Loucy (cell line): ENCODE measurements around the gene SLC9A9.

Experiments used
- H2AFZ ChIP-seq: fragments of 200-600 bp; sonication (generic); 2 replicates; pipeline ENCODE4 v1.6.0; 2016; ENCODE audit warnings: antibody characterized with exemption, mild to moderate bottlenecking, low read length, moderate library complexity
- H3F3A ChIP-seq: fragments of 200-600 bp; 2 replicates; pipeline ENCODE4 v1.6.0; 2016; ENCODE audit warnings: antibody characterized with exemption, low read depth, mild to moderate bottlenecking
- H3K27me3 ChIP-seq: fragments of 200-600 bp; sonication (generic); 2 replicates; pipeline ENCODE4 v1.6.1; 2014; ENCODE audit warnings: low read length, mild to moderate bottlenecking; ENCODE audit not compliant: insufficient read depth, poor library complexity, severe bottlenecking
- H3K36me3 ChIP-seq: fragments of 200-600 bp; sonication (generic); 2 replicates; pipeline ENCODE4 v1.6.1; 2016; ENCODE audit warnings: low read length; ENCODE audit not compliant: insufficient read depth
- H3K4me1 ChIP-seq: fragments of 200-600 bp; sonication (generic); 2 replicates; pipeline ENCODE4 v1.5.1; 2014; ENCODE audit warnings: low read length, mild to moderate bottlenecking; ENCODE audit not compliant: insufficient read depth, poor library complexity, severe bottlenecking
- H3K4me2 ChIP-seq: fragments of 200-600 bp; sonication (generic); 2 replicates; pipeline ENCODE4 v1.6.0; 2014; ENCODE audit warnings: antibody characterized with exemption, low read length, low read depth, mild to moderate bottlenecking; ENCODE audit not compliant: poor library complexity, severe bottlenecking
- H3K4me3 ChIP-seq: fragments of 200-600 bp; sonication (generic); 2 replicates; pipeline ENCODE4 v1.5.1; 2014; ENCODE audit warnings: low read length, mild to moderate bottlenecking, mixed read lengths; ENCODE audit not compliant: poor library complexity, severe bottlenecking
- H3K79me2 ChIP-seq: fragments of 200-600 bp; sonication (generic); 2 replicates; pipeline ENCODE4 v1.6.1; 2014; ENCODE audit warnings: low read length; ENCODE audit not compliant: insufficient read depth
- H3K9ac ChIP-seq: fragments of 200-600 bp; sonication (generic); 2 replicates; pipeline ENCODE4 v1.6.0; 2014; ENCODE audit warnings: mild to moderate bottlenecking, low read depth, low read length, moderate library complexity; ENCODE audit not compliant: poor library complexity, severe bottlenecking
- H3K9me2 ChIP-seq: fragments of 200-600 bp; sonication (generic); replicated peaks from 2 replicates; pipeline ENCODE4 v1.6.1; 2016; ENCODE audit warnings: low read depth, low read length, mixed read lengths
- H3K9me3 ChIP-seq: fragments of 200-600 bp; sonication (generic); 2 replicates; pipeline ENCODE4 v1.6.1; 2014; ENCODE audit warnings: mild to moderate bottlenecking, antibody characterized with exemption, low read length, low read depth; ENCODE audit not compliant: insufficient read depth
- H4K20me1 ChIP-seq: fragments of 200-600 bp; sonication (generic); 2 replicates; pipeline ENCODE4 v1.6.0; 2014; ENCODE audit warnings: antibody characterized with exemption, low read length, mild to moderate bottlenecking; ENCODE audit not compliant: insufficient read depth, poor library complexity, severe bottlenecking
- CTCF ChIP-seq: fragments of 200-600 bp; sonication (generic); conservative IDR thresholded peaks from 2 replicates; pipeline ENCODE4 v1.5.1; 2014; ENCODE audit warnings: mild to moderate bottlenecking, antibody characterized with exemption, low read length
- EZH2phosphoT487 ChIP-seq: fragments of 200-600 bp; IDR thresholded peaks from 2 replicates; pipeline ENCODE4 v1.6.1; 2018; ENCODE audit warnings: antibody characterized with exemption, mild to moderate bottlenecking, moderate library complexity, borderline replicate concordance

The SLC9A9 gene

GRCh38 chr3:143343944-143344343, 504.3 kb downstream of the SLC9A9 start:
- Histone ChIP-seq H3K9ac (no peak overlapping the region), H3K9me3 (no peaks in the 10 kb centered on the region), H3K4me2 (no peak overlapping the region), H3F3A (no peaks in the 10 kb centered on the region), H3K9me2 (no peaks in the 10 kb centered on the region), H3K27me3 (no peaks in the 10 kb centered on the region), H3K4me1 (peaks cover 18% of the 10 kb centered on the region), H3K4me3 (no peak overlapping the region), H4K20me1 (no peaks in the 10 kb centered on the region), H3K36me3 (no peaks in the 10 kb centered on the region), H3K79me2 (no peaks in the 10 kb centered on the region), H2AFZ (no peak overlapping the region)
- TF ChIP-seq EZH2phosphoT487 (no peak), CTCF (no peak)

GRCh38 chr3:143343031-143343430, 505.2 kb downstream of the SLC9A9 start:
- Histone ChIP-seq H4K20me1 (no peaks in the 10 kb centered on the region), H3K9me2 (no peaks in the 10 kb centered on the region), H3K4me1 (peaks cover 10% of the 10 kb centered on the region), H3K36me3 (no peaks in the 10 kb centered on the region), H3K9ac (no peak overlapping the region), H3K79me2 (no peaks in the 10 kb centered on the region), H3K27me3 (no peaks in the 10 kb centered on the region), H3K9me3 (no peaks in the 10 kb centered on the region), H3F3A (no peaks in the 10 kb centered on the region), H3K4me2 (no peak overlapping the region), H3K4me3 (no peak overlapping the region), H2AFZ (no peak overlapping the region)
- no peak for TF ChIP-seq CTCF
- TF ChIP-seq EZH2phosphoT487 = no peak

GRCh38 chr3:143339451-143339850, 508.8 kb downstream of the SLC9A9 start:
- Histone ChIP-seq H3K9me3 (no peaks in the 10 kb centered on the region), H3K4me1 (peaks cover 5% of the 10 kb centered on the region), H3K27me3 (no peaks in the 10 kb centered on the region), H4K20me1 (no peaks in the 10 kb centered on the region), H3K4me2 (no peak overlapping the region), H3K9me2 (no peaks in the 10 kb centered on the region), H3F3A (no peaks in the 10 kb centered on the region), H3K36me3 (no peaks in the 10 kb centered on the region), H3K9ac (no peak overlapping the region), H2AFZ (no peak overlapping the region), H3K79me2 (no peaks in the 10 kb centered on the region), H3K4me3 (no peak overlapping the region)
- TF ChIP-seq EZH2phosphoT487 (no peak), CTCF (no peak)
